ENCODE measurements around the gene CDC45.

CDC45 gene

GRCh38 chr22:19498154-19498865, 18.6 kb downstream of the CDC45 start:
- DNase-seq: no peak

GRCh38 chr22:19498866-19499190, 19.1 kb downstream of the CDC45 start:
- no peak for DNase-seq

GRCh38 chr22:19499236-19499879, 19.6 kb downstream of the CDC45 start:
- DNase-seq: no peak

- DNase-seq: no peak
Measured at GRCh38 chr22:19499880-19500242, 20.1 kb downstream of the CDC45 start.

GRCh38 chr22:19501897-19502447, 22.3 kb downstream of the CDC45 start:
- DNase-seq: no peak

GRCh38 chr22:19503367-19503766, 23.6 kb downstream of the CDC45 start:
- no peak for DNase-seq

- no peak for DNase-seq
Measured at GRCh38 chr22:19503869-19504268, 24.1 kb downstream of the CDC45 start.

GRCh38 chr22:19504900-19505734, 25.4 kb downstream of the CDC45 start:
- DNase-seq: no peak

GRCh38 chr22:19505735-19506126, 26.0 kb downstream of the CDC45 start:
- no peak for DNase-seq

GRCh38 chr22:19506212-19506611, 26.5 kb downstream of the CDC45 start:
- DNase-seq: no peak

- DNase-seq: no peak
Measured at GRCh38 chr22:19507534-19507861, 27.8 kb downstream of the CDC45 start.

GRCh38 chr22:19508024-19508776, 28.5 kb downstream of the CDC45 start:
- no peak for DNase-seq

GRCh38 chr22:19509191-19509590, 29.5 kb downstream of the CDC45 start:
- no peak for DNase-seq

GRCh38 chr22:19509923-19510322, 30.2 kb downstream of the CDC45 start:
- DNase-seq: no peak

GRCh38 chr22:19510919-19511341, 31.2 kb downstream of the CDC45 start:
- DNase-seq: no peak

- no peak for DNase-seq
Measured at GRCh38 chr22:19513823-19514222, 34.1 kb downstream of the CDC45 start.

GRCh38 chr22:19514831-19515565, 35.3 kb downstream of the CDC45 start:
- DNase-seq: no peak

GRCh38 chr22:19515654-19516377, 36.1 kb downstream of the CDC45 start:
- DNase-seq: no peak

- DNase-seq: no peak
Measured at GRCh38 chr22:19516378-19517170, 36.9 kb downstream of the CDC45 start.

GRCh38 chr22:19517171-19517500, 37.4 kb downstream of the CDC45 start:
- no peak for DNase-seq

All from suppressor macrophage treated with lipopolysaccharide for 1 hour (primary cell).